ENCODE data around the gene S100A1. TPM values are rescaled to one million over a fixed set of nuclear protein-coding genes. Genes with fewer than 3 reads are reported as not detected.

S100A1 gene
- total and polyA plus RNA-seq, 2 of the 13 experiments (the other 11 are each of a cell fraction or from before 2014, with no cell fraction given), result 120 to 251 TPM

GRCh38 chr1:153599847-153600246 lies 28.4 kb upstream of the S100A1 start:
- DNase-seq (ENCODE audit: low spot score), result no peak

GRCh38 chr1:153602749-153603148 lies 25.5 kb upstream of the S100A1 start:
- in situ Hi-C loops (cut with HindIII; ENCODE audit: extremely low pct_ligation_motif_present, low pct_unique_long_range_greater_than_20kb), result no loop called here
- no TSS peak for BruUV-seq (replicated peaks)
- H3K4me3 ChIP-seq (replicated peaks in 1 of 3; ENCODE audit: insufficient read depth in 1 of 3, low read depth in 2 of 3, low read length in 3 of 3), result no peak overlapping the region
- intact Hi-C loops (cut with micrococcal nuclease; ENCODE audit: unreplicated experiment), result no loop called here
- H4K20me1 ChIP-seq (ENCODE audit: insufficient read depth, low read length), result no peaks in the 10 kb centered on the region
- H3K27me3 ChIP-seq (ENCODE audit: control insufficient read depth in 1 of 2, insufficient read depth in 2 of 2, low read length in 2 of 2), result no peaks in the 10 kb centered on the region
- H3K79me2 ChIP-seq (ENCODE audit: insufficient read depth, low read length), result peaks cover under 1% of the 10 kb centered on the region
- no peak overlapping the region for H2AFZ ChIP-seq (ENCODE audit: low read length)
- H3K36me3 ChIP-seq (replicated peaks in 1 of 2; ENCODE audit: control insufficient read depth in 1 of 2, insufficient read depth in 2 of 2, low read length in 2 of 2), result no peaks in the 10 kb centered on the region; a peak in 1 of 5 replicates
- DNase-seq (ENCODE audit: low spot score) (no peak), FAIRE-seq (no peak), ATAC-seq (no peak)
- ChIA-PET POLR2A (interaction anchor here (0.6 to 1.9 kb wide), 2 partner anchors 10 to 15 kb away, joined by 3 to 4 read pairs; partner anchors contain the start of gene S100A16), CTCF (ENCODE audit: low intra/inter-chr PET ratio, low total read pairs) (no interaction called here)
- H3K27ac ChIP-seq (ENCODE audit: extremely low read length, insufficient read depth, low read length), result no peak overlapping the region
- 85% methylated on average over 6 of the region's 6 CpGs for WGBS (ENCODE audit: low lambda C conversion rate)
- no peak overlapping the region for H3K4me2 ChIP-seq (ENCODE audit: low read depth, low read length)
- peaks cover 10% of the 10 kb centered on the region for H3K4me1 ChIP-seq (ENCODE audit: insufficient read depth, low read length)
- H3K9ac ChIP-seq (ENCODE audit: insufficient read depth, low read depth, low read length), result no peak overlapping the region
- H3K9me3 ChIP-seq (ENCODE audit: low read length), result no peaks in the 10 kb centered on the region
- TF ChIP-seq MAFF (IDR thresholded peaks at IDR 0.05; ENCODE audit: low read depth, low read length) (no peak), ZNF761 (CRISPR knock-in tag; conservative IDR thresholded peaks at IDR 0.05) (no peak), RARA (CRISPR knock-in tag; IDR thresholded peaks at IDR 0.05) (no peak), NR2F1 (CRISPR knock-in tag; IDR thresholded peaks at IDR 0.05) (no peak), ZNF766 (CRISPR knock-in tag; IDR thresholded peaks at IDR 0.05; ENCODE audit: borderline replicate concordance) (no peak), ZNF644 (CRISPR knock-in tag; IDR thresholded peaks at IDR 0.05; ENCODE audit: low read depth) (no peak), KAT8 (CRISPR knock-in tag; IDR thresholded peaks at IDR 0.05) (no peak)
- TF ChIP-seq, protein P1, sequence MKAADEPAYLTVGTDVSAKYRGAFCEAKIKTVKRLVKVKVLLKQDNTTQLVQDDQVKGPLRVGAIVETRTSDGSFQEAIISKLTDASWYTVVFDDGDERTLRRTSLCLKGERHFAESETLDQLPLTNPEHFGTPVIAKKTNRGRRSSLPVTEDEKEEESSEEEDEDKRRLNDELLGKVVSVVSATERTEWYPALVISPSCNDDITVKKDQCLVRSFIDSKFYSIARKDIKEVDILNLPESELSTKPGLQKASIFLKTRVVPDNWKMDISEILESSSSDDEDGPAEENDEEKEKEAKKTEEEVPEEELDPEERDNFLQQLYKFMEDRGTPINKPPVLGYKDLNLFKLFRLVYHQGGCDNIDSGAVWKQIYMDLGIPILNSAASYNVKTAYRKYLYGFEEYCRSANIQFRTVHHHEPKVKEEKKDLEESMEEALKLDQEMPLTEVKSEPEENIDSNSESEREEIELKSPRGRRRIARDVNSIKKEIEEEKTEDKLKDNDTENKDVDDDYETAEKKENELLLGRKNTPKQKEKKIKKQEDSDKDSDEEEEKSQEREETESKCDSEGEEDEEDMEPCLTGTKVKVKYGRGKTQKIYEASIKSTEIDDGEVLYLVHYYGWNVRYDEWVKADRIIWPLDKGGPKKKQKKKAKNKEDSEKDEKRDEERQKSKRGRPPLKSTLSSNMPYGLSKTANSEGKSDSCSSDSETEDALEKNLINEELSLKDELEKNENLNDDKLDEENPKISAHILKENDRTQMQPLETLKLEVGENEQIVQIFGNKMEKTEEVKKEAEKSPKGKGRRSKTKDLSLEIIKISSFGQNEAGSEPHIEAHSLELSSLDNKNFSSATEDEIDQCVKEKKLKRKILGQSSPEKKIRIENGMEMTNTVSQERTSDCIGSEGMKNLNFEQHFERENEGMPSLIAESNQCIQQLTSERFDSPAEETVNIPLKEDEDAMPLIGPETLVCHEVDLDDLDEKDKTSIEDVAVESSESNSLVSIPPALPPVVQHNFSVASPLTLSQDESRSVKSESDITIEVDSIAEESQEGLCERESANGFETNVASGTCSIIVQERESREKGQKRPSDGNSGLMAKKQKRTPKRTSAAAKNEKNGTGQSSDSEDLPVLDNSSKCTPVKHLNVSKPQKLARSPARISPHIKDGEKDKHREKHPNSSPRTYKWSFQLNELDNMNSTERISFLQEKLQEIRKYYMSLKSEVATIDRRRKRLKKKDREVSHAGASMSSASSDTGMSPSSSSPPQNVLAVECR (CRISPR knock-in tag; IDR thresholded peaks at IDR 0.05; ENCODE audit: borderline replicate concordance), result no peak

More at GRCh38 chr1:153599847-153600246, 28.4 kb upstream of the S100A1 start:
- Histone ChIP-seq H3K4me3 (replicated peaks in 1 of 3; ENCODE audit: insufficient read depth in 1 of 3, low read depth in 2 of 3, low read length in 3 of 3) (no peak overlapping the region), H2AFZ (ENCODE audit: low read length) (no peak overlapping the region), H3K4me1 (ENCODE audit: insufficient read depth, low read length) (peaks cover 12% of the 10 kb centered on the region; the same call in 1 of the 2 replicates), H3K9me3 (ENCODE audit: low read length) (no peaks in the 10 kb centered on the region), H4K20me1 (ENCODE audit: insufficient read depth, low read length) (no peaks in the 10 kb centered on the region), H3K9ac (ENCODE audit: insufficient read depth, low read depth, low read length) (no peak overlapping the region), H3K79me2 (ENCODE audit: insufficient read depth, low read length) (no peaks in the 10 kb centered on the region), H3K27me3 (ENCODE audit: control insufficient read depth in 1 of 2, insufficient read depth in 2 of 2, low read length in 2 of 2) (no peaks in the 10 kb centered on the region), H3K4me2 (ENCODE audit: low read depth, low read length) (no peak overlapping the region), H3K27ac (ENCODE audit: extremely low read length, insufficient read depth, low read length) (no peak overlapping the region), H3K36me3 (replicated peaks in 1 of 2; ENCODE audit: control insufficient read depth in 1 of 2, insufficient read depth in 2 of 2, low read length in 2 of 2) (no peaks in the 10 kb centered on the region)
- CTCF ChIA-PET (ENCODE audit: low intra/inter-chr PET ratio, low total read pairs), result no interaction called here
- BruUV-seq (replicated peaks), result no TSS peak
- TF ChIP-seq CEBPB (IDR thresholded peaks at IDR 0.05; ENCODE audit: borderline replicate concordance, low read depth, low read length) (no peak), NFIB (CRISPR knock-in tag; IDR thresholded peaks at IDR 0.05; ENCODE audit: borderline replicate concordance) (no peak), ZIK1 (CRISPR knock-in tag; IDR thresholded peaks at IDR 0.05; ENCODE audit: borderline replicate concordance, low read depth) (no peak), PATZ1 (CRISPR knock-in tag; IDR thresholded peaks at IDR 0.05) (no peak)
- intact Hi-C loops (cut with micrococcal nuclease; ENCODE audit: unreplicated experiment) (no loop called here), in situ Hi-C loops (cut with HindIII; ENCODE audit: extremely low pct_ligation_motif_present, low pct_unique_long_range_greater_than_20kb) (no loop called here)
- FAIRE-seq (no peak), ATAC-seq (no peak)
- 79% methylated on average over 7 of the region's 7 CpGs for WGBS (ENCODE audit: low lambda C conversion rate)
- POLR2A ChIA-PET, result no interaction called here
